ENCODE data around the gene CUEDC1. TPM values are rescaled to one million over a fixed set of nuclear protein-coding genes. Genes with fewer than 3 reads are reported as not detected.
"Not testable (repeated sequence)": the region's sequence is repeated elsewhere in the genome, so short reads cannot be mapped to it uniquely, and the experiment has no call there.

CUEDC1 gene
- total RNA-seq, 8 experiments from 2014 or later: 6.9 to 37.4 (median 16.3) TPM

DNA sequence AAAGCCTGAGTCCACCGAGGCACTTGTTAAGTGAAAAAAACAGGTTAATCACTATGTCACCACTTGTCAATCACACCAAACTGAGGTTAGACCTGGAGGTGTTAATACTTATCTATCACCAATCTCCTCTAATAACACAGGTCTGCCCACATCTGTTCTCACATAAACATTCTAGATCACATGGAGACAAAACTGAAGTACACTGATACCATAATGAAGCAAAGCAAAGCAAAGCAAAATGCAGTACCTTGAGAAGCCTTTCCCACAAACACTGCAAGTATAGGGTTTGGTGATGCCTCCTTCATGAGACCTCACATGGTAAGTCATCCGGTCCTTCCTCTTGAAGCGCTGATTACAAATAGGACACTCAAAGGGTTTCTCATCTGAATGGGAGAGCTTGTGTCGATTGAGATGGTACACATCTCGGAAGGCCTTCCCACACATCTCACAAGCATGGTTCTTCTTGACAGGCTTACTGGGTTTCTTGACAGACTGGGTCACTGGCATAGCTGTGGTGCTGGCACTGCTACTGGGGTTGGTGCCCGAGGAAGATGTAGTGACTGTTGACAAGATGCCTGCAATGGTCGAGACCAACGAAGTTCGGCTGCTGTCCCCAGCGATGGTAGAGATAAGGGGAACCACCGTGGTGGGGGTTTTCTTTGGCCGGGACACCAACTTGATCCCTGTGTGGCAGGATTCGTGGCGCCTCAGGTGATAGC is 27.4 kb upstream of the CUEDC1 start:
- no peak for ATAC-seq (replicated peaks in 6 of 8)
- in situ Hi-C loops (cut with MboI; ENCODE audit: low pct_unique_long_range_greater_than_20kb in 2 of 9, low sequenced_read_pairs in 9 of 9, unreplicated experiment in 9 of 9): loop anchor here in 3 of 9 experiments (10.0 to 25.0 kb wide), 3 partner anchors 95 to 120 kb away; partner anchors contain the start of gene MRPS23 (in 1 of the 3)
- no peak overlapping the region for H3K27ac ChIP-seq
- no peak overlapping the region for H3K4me3 ChIP-seq
- H3K4me1 ChIP-seq (replicated peaks in 1 of 2): peaks cover 29 to 54% of the 10 kb centered on the region in 2 donors
- WGBS, 10 experiments: 50 to 100% (median 92%) methylated on average over 1 to 4 of the region's 14 CpGs; no CpG with 5 or more reads in 3 of the 10 experiments

DNA sequence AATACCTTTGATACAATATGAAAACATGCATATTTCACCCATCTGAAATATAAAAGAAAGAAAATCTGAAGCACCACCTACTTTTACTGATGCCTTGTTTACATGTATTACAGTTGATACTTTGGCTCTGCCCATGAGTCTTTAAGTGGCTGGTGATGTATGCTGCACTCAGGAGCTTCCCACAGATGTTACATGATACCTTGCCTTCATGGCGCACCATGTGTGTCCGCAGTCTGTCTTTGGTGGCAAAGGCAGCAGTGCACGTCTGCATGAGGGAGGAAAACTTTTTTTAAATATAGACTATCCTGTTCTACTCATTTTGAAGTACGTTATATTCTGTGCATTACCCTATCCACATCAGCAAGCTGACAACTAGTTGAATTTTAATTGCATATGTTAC is 25.3 kb upstream of the CUEDC1 start:
- Histone ChIP-seq H3K4me3 (no peak overlapping the region), H3K4me1 (replicated peaks in 1 of 2) (peaks cover 29 to 44% of the 10 kb centered on the region in 2 donors), H3K27ac (no peak overlapping the region)
- no peak for ATAC-seq (replicated peaks in 6 of 8)
- in situ Hi-C loops (cut with MboI; ENCODE audit: low pct_unique_long_range_greater_than_20kb in 2 of 9, low sequenced_read_pairs in 9 of 9, unreplicated experiment in 9 of 9): loop anchor here in 3 of 9 experiments (10.0 to 25.0 kb wide), 3 partner anchors 93 to 118 kb away; partner anchors contain the start of gene MRPS23 (in 1 of the 3)
- WGBS, 10 experiments: 77 to 100% (median 89%) methylated on average over 1 to 4 of the region's 4 CpGs; no CpG with 5 or more reads in 2 of the 10 experiments

DNA sequence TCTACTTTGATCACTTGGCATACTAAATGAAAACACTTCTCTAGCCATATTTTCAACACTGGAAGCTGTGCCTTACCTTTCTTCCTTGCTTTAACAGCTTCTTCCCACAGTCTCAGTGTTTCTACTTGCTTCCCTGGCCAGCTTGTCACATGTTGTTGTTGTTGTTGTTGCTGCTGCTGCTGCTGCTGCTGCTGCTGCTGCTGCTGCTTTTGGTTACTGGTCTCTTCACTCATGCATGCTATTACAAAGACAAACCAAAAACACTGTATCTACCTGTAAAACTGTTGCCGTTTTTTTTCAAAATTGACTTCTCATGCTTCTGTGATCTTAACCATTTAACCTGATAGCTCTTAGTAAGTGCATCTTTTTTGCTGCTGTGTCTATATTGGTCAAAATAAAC is 23.9 kb upstream of the CUEDC1 start:
- Histone ChIP-seq H3K4me1 (replicated peaks in 1 of 2) (peaks cover 26 to 29% of the 10 kb centered on the region in 2 donors), H3K4me3 (no peak overlapping the region), H3K27ac (no peak overlapping the region)
- 0 to 91% (median 50%) methylated on average over 1 of the region's 1 CpG; no CpG with 5 or more reads in 3 of the 10 experiments for WGBS, 10 experiments
- in situ Hi-C loops (cut with MboI; ENCODE audit: low pct_unique_long_range_greater_than_20kb in 2 of 9, low sequenced_read_pairs in 9 of 9, unreplicated experiment in 9 of 9): loop anchor here in 2 of 9 experiments (25.0 kb wide), 2 partner anchors 92 to 117 kb away; partner anchors contain the start of gene MRPS23 (in 1 of the 2)
- no peak for ATAC-seq (replicated peaks in 6 of 8)

DNA sequence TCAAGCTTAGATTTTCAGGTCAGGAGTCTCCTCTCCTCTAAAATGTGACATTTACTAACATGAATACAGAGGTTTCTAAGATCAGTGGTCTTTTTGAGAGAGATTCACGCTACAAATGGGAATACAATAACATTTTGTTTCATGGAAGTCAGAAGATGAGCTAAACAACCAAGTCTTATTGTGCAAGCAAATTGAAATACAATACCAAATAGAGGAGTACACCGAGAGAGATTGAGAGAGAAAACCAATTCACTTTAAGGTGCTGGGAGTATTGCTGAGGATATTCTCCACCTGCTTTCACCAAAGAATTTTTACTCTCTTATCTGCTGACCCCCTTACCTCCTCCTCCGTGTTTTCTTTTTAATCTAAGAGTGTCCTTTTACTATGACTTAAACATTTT is 21.4 kb upstream of the CUEDC1 start:
- Histone ChIP-seq H3K4me1 (replicated peaks in 1 of 2) (peaks cover 2 to 6% of the 10 kb centered on the region in 2 donors), H3K4me3 (no peak overlapping the region), H3K27ac (no peak overlapping the region)
- WGBS, 10 experiments: 74 to 100% (median 96%) methylated on average over 1 to 3 of the region's 3 CpGs; no CpG with 5 or more reads in 1 of the 10 experiments
- ATAC-seq (replicated peaks in 6 of 8): no peak
- in situ Hi-C loops (cut with MboI; ENCODE audit: low pct_unique_long_range_greater_than_20kb in 2 of 9, low sequenced_read_pairs in 9 of 9, unreplicated experiment in 9 of 9): loop anchor here in 2 of 9 experiments (25.0 kb wide), 2 partner anchors 89 to 114 kb away; partner anchors contain the start of gene MRPS23 (in 1 of the 2)

DNA sequence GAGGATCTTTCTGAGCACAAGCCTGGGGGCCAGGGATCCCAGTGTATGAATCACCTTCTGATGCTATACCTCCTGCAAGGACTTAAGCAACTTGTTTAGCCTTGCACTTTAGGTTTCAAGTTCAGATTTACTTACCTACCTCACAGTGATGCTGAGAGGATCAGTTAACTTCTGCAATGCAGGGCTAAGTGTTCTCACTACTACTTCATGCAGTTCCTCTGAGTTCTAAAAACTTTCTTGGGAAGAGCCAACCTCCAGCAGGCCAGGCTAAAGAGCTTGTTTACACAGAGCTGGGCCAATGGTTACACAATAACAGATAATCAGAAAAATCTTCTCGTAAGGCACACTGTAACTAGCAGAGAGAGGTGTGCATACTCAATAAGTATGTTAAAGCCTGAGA is 19.8 kb upstream of the CUEDC1 start:
- peak in 3 of 8 experiments; percentile 51 to 81 (median 66) for ATAC-seq (replicated peaks in 6 of 8)
- Histone ChIP-seq H3K4me1 (replicated peaks in 1 of 2) (no peaks in the 10 kb centered on the region), H3K27ac (no peak overlapping the region), H3K4me3 (no peak overlapping the region)
- 15 to 100% (median 78%) methylated on average over 1 of the region's 1 CpG; no CpG with 5 or more reads in 4 of the 10 experiments for WGBS, 10 experiments
- in situ Hi-C loops (cut with MboI; ENCODE audit: low pct_unique_long_range_greater_than_20kb in 2 of 9, low sequenced_read_pairs in 9 of 9, unreplicated experiment in 9 of 9): loop anchor here in 2 of 9 experiments (25.0 kb wide), 2 partner anchors 88 to 113 kb away; partner anchors contain the start of gene MRPS23 (in 1 of the 2)

DNA sequence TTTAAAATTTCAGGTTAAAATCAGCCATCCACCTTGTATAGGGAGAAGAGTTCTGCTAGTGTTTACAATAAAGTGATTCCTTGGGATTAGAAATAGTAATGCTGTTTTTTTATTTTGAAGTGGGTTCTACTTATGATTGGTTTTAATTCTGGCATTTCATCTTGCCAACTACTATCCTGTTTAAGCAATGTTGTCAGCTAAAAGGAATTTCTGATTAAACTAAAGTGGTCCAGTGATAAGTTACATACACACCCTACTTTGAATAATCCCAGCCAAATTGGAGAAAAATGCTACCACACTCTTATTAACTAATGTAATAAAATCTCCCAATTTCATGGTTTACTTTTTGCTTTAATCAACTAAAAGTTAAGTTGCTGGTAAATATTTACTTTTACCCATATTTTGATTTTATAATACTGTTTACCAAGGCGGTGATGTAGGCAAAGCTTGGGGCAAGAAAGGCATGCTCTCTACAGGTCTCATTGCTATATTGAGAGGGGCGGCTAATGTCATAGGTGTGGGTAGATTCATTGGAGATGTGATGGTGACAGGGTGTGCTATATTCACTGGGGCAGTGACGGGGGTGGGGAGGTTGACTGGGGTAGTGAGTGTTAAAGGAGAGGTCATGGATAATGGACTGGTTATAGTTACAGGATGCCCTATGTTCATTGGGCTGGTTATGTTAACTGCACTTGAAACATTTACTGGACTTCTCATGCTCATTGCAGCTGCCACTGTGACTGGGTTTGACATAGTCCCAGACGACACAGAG is 19.0 kb upstream of the CUEDC1 start:
- H3K4me1 ChIP-seq (replicated peaks in 1 of 2); H3K4me3 ChIP-seq; ATAC-seq (replicated peaks in 6 of 8); in situ Hi-C loops (cut with MboI; ENCODE audit: low pct_unique_long_range_greater_than_20kb in 2 of 9, low sequenced_read_pairs in 9 of 9, unreplicated experiment in 9 of 9); H3K27ac ChIP-seq: not testable (repeated sequence)
- WGBS, 10 experiments: 33 to 100% (median 100%) methylated on average over 1 to 3 of the region's 4 CpGs; no CpG with 5 or more reads in 3 of the 10 experiments

DNA sequence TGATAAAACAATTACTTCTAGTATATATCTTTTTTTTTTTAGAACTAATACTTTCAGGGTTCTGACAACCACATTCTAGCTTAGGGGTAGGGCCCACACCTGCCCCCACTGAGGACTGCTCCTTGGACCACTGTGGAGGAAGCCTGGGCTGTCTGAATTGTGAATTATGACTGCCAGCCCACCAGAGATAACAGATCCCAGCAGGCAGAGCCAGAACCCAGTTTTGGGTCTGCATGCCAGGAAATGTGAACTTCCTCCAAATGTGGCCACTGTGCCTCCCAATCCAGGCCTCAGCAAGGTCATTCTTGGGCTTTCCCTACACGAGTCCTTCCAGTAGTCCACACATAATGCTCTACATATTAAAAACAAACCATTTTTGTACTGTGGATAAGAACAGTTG is 16.9 kb upstream of the CUEDC1 start:
- H3K27ac ChIP-seq: no peak overlapping the region
- H3K4me3 ChIP-seq: no peak overlapping the region
- ATAC-seq (replicated peaks in 6 of 8): no peak
- no peaks in the 10 kb centered on the region for H3K4me1 ChIP-seq (replicated peaks in 1 of 2)
- in situ Hi-C loops (cut with MboI; ENCODE audit: low pct_unique_long_range_greater_than_20kb in 2 of 9, low sequenced_read_pairs in 9 of 9, unreplicated experiment in 9 of 9): no loop called here
- 100% methylated on average over 1 of the region's 1 CpG; no CpG with 5 or more reads in 9 of the 10 experiments for WGBS, 10 experiments

DNA sequence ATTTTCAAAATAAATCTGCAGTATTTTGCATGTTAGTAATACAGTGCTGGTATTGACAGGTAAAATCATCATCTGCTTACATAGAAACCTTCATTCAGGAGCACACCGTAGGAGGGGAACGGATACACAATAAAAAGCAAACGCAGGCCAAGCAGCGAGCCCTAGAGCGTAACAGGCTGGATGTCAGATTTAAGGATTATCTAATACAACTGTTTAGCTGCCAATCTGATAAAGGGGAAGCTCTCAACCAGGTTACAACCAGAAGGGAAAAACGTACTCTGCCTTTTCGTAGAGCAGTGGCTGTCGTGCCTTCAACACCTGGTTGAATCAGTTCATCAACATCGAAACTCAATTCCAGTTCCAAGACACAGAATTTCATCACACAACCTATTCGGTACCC is 16.4 kb upstream of the CUEDC1 start:
- WGBS, 10 experiments: 80 to 100% (median 92%) methylated on average over 1 to 10 of the region's 10 CpGs; no CpG with 5 or more reads in 1 of the 10 experiments
- Histone ChIP-seq H3K27ac (no peak overlapping the region), H3K4me3 (no peak overlapping the region), H3K4me1 (replicated peaks in 1 of 2) (no peaks in the 10 kb centered on the region)
- in situ Hi-C loops (cut with MboI; ENCODE audit: low pct_unique_long_range_greater_than_20kb in 2 of 9, low sequenced_read_pairs in 9 of 9, unreplicated experiment in 9 of 9): no loop called here
- ATAC-seq (replicated peaks in 6 of 8): no peak

DNA sequence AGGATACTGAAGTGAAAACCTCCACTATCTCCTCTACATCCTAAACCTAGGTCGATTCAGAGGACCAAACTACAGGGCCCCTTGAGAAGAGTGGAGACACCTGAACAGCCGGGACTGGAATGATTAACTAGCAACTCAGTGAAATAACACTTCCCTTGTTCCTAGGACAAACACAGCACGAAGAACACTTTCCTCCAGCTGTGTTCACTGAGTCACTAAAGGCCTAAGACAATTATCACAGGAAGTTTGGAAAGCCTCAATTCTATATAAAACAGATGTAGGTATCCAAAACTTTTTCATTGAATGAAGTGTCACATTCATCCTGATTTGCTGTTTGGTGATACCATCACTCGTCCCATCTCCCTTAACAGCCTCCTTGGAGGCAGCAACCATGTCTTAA is 15.5 kb upstream of the CUEDC1 start:
- Histone ChIP-seq H3K4me1 (replicated peaks in 1 of 2) (no peaks in the 10 kb centered on the region), H3K4me3 (no peak overlapping the region), H3K27ac (no peak overlapping the region)
- in situ Hi-C loops (cut with MboI; ENCODE audit: low pct_unique_long_range_greater_than_20kb in 2 of 9, low sequenced_read_pairs in 9 of 9, unreplicated experiment in 9 of 9): no loop called here
- WGBS, 10 experiments: 0 to 100% (median 21%) methylated on average over 1 to 4 of the region's 4 CpGs; no CpG with 5 or more reads in 3 of the 10 experiments
- ATAC-seq (replicated peaks in 6 of 8): no peak

DNA sequence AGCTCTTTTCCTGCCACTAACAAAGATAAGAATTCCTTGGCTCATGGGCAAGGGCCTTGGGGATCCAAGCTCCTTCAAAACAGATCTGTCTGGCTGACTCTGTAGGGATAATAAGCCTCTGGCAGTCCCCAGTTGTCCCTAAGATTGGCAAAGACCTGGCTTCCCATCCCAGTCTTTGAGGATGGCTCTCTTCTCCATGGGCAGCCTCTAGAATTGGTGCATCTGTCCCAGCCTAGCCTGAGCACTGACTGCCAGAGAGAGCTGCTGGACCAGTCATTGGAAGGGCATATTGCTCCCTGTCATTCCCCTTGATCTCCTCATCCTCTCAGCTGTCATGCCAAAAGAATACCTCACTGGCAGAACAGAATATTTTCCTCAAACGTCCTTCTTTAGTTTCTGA is 13.2 kb upstream of the CUEDC1 start:
- 20 to 100% (median 57%) methylated on average over 1 of the region's 1 CpG; no CpG with 5 or more reads in 5 of the 10 experiments for WGBS, 10 experiments
- no peak for ATAC-seq (replicated peaks in 6 of 8)
- Histone ChIP-seq H3K27ac (no peak overlapping the region), H3K4me1 (replicated peaks in 1 of 2) (no peaks in the 10 kb centered on the region), H3K4me3 (no peak overlapping the region)
- in situ Hi-C loops (cut with MboI; ENCODE audit: low pct_unique_long_range_greater_than_20kb in 2 of 9, low sequenced_read_pairs in 9 of 9, unreplicated experiment in 9 of 9): no loop called here

DNA sequence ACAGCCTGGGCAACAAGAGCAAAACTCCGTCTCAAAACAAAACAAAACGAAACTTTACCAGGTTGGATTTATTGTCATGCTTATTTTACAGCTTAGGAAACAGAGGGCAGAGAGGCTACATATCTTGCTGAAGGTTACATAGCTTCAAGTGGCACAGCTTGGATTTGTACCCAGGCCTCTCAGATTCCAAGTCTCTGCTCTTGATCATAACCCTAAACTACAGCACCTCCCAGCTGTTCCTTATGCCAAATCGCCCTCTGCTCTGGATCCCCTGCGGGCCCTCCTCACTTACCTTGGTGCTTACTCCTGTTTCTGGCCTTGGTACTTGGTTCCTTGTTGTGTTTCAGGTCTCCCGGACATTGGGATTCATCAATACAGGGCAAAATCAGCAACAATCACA is 11.7 kb upstream of the CUEDC1 start:
- H3K27ac ChIP-seq: no peak overlapping the region
- no peak overlapping the region for H3K4me3 ChIP-seq
- in situ Hi-C loops (cut with MboI; ENCODE audit: low pct_unique_long_range_greater_than_20kb in 2 of 9, low sequenced_read_pairs in 9 of 9, unreplicated experiment in 9 of 9): no loop called here
- no peak for ATAC-seq (replicated peaks in 6 of 8)
- 63 to 100% (median 90%) methylated on average over 1 to 4 of the region's 5 CpGs; no CpG with 5 or more reads in 2 of the 10 experiments for WGBS, 10 experiments
- no peaks in the 10 kb centered on the region for H3K4me1 ChIP-seq (replicated peaks in 1 of 2)

DNA sequence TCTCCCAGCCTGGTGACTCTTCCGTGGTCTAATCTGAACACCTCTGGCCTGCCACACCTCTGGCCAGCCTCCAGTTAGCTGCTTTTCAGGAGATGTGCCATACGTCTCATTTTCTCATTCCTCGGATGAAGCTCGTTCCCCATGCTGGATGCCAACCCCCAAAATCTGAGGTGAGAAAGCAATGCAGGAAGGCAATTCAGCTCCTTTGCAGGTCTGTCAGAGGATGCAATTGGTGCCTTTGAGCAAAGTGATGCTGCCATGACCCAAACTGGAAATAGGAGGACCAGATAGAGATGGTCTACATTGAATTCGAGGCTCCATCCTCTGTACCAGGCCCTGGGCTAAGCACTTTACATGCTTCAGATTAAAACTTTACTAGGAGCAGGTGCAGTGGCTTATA is 11.0 kb upstream of the CUEDC1 start:
- ATAC-seq (replicated peaks in 6 of 8): no peak
- Histone ChIP-seq H3K4me3 (no peak overlapping the region), H3K27ac (no peak overlapping the region), H3K4me1 (replicated peaks in 1 of 2) (no peaks in the 10 kb centered on the region)
- WGBS, 10 experiments: 60 to 100% (median 98%) methylated on average over 1 to 3 of the region's 5 CpGs; no CpG with 5 or more reads in 4 of the 10 experiments
- in situ Hi-C loops (cut with MboI; ENCODE audit: low pct_unique_long_range_greater_than_20kb in 2 of 9, low sequenced_read_pairs in 9 of 9, unreplicated experiment in 9 of 9): no loop called here
